Activated naive CD4-positive, alpha-beta T cell treated with anti-CD3 and anti-CD28 coated beads, Interleukin-2, amount 10 ng/mL, durations not matched to agents 7 days and 5 days (primary cell): ENCODE data around the gene TPBG.
A peak's percentile ranks its signal among the peaks of the same experiment; 100 is the strongest.

Source experiments
- CTCF ChIA-PET: fragments of 350-600 bp; sonication (Branson Sonifier 250); formaldehyde crosslinking; loops from one replicate; lab custom pipeline; 2021; ENCODE audit warnings: antibody characterized with exemption; lab: Charles Lee
- DNase-seq: peaks from one replicate; pipeline ENCODE4 v3.0.0-alpha.2; 2020
- H3K27ac Mint-ChIP-seq: one replicate; pipeline ENCODE4 v1.8.0; 2021; ENCODE audit warnings: mild to moderate bottlenecking, moderate library complexity, mixed read lengths
- H3K27me3 Mint-ChIP-seq: one replicate; pipeline ENCODE4 v1.8.0; 2021; ENCODE audit warnings: mild to moderate bottlenecking, mixed read lengths
- H3K36me3 Mint-ChIP-seq: one replicate; pipeline ENCODE4 v1.8.0; 2021; ENCODE audit warnings: mixed read lengths
- H3K4me1 Mint-ChIP-seq: one replicate; pipeline ENCODE4 v1.8.0; 2021; ENCODE audit warnings: mixed read lengths
- H3K4me3 Mint-ChIP-seq: one replicate; pipeline ENCODE4 v1.8.0; 2021; ENCODE audit warnings: mild to moderate bottlenecking, moderate library complexity, mixed read lengths
- H3K9me3 Mint-ChIP-seq: one replicate; pipeline ENCODE4 v1.8.0; 2021; ENCODE audit warnings: mixed read lengths

Gene TPBG, protein sequence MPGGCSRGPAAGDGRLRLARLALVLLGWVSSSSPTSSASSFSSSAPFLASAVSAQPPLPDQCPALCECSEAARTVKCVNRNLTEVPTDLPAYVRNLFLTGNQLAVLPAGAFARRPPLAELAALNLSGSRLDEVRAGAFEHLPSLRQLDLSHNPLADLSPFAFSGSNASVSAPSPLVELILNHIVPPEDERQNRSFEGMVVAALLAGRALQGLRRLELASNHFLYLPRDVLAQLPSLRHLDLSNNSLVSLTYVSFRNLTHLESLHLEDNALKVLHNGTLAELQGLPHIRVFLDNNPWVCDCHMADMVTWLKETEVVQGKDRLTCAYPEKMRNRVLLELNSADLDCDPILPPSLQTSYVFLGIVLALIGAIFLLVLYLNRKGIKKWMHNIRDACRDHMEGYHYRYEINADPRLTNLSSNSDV

DNA sequence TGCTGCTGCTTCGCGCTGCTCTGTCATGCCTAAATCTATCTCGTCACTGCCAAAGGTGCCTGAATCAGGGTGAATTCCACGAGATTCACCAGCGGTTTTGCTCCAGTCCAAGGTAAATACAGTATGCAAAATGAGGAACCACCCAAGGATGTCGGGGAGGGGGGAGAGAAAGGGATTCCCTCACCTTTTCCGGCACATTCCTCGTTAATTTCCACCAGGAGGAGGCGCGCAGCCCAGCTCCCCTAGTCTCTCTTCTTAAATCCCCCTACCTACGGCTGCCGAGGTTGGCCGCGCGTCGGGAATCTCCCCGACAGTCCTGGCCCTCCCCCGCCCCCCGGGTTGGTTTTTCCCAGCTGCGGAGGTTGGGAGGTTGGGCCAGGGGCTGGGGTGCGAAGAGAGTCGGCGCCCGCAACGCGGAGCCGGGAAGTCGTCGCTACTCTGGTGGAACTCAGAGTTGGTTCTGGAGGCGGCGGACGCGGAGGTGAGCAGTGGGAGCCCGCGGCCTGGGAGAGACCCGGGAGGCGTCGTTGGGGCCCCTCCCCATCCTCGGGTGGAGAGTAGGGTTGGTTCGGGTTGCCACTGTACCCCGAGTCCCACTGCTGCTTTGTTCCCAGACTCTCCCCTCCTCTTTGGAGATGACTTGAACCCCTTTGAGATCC, at the start of gene TPBG:
TPBG (plus strand) TSS at position 390 of the 659 bp plus-strand sequence. CDS start 1,145 bp downstream, outside the sequence.
- CTCF ChIA-PET, result no interaction called here

DNA sequence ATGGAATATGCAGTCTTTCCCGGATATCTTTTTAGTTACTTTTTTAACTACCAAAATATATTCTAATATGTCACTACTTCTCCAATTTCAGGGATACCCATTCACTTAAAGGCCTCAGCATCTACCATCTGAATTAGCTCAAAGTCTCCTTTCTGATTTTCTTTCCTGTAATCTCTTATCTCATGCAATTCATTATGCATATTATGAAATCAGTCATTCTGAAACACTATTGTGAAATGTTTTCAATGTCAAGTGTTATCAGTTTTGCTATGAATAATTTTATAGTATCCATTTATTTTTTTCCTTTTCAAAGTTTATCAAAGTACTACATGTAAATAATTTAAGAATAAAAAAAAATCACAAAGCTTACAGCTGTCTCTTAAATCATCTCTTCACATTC, 41.2 kb upstream of the TPBG start:
- no peaks in the 10 kb centered on the region for H3K9me3 Mint-ChIP-seq
- no peak for DNase-seq
- CTCF ChIA-PET, result no interaction called here
- H3K27ac Mint-ChIP-seq, result no peak overlapping the region
- H3K4me1 Mint-ChIP-seq, result no peaks in the 10 kb centered on the region
- H3K36me3 Mint-ChIP-seq, result no peaks in the 10 kb centered on the region
- H3K27me3 Mint-ChIP-seq, result no peaks in the 10 kb centered on the region
- H3K4me3 Mint-ChIP-seq, result no peak overlapping the region

More for the DNA sequence above, at the start of gene TPBG:
- Mint-ChIP-seq H3K36me3 (no peaks in the 10 kb centered on the region), H3K27ac (no peak within 1 kb of the TSS), H3K4me1 (peaks cover 20% of the 10 kb centered on the region), H3K4me3 (peak within 1 kb of the TSS; percentile 61), H3K27me3 (peaks cover 57% of the 10 kb centered on the region), H3K9me3 (no peaks in the 10 kb centered on the region)
- DNase-seq, result peak; percentile 21

DNA sequence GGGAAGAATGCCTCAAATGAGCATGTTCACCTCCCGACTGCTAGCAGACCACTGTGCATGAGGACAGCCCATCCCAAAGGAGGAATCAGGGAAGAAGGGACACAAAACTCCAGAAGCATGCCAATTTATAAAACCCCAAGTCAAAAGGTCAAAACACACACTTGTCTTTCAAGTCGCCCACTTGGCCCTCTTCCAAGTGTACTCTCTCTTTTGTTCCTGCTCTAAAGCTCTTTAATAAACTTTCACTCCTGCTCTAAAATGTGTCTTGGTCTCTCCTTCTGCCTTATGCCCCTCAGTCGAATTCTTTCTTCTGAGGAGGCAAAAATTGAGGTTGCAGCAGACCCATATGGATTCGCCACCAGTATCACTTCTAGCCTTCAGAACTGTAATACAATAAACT, 33.9 kb upstream of the TPBG start:
- Mint-ChIP-seq H3K27me3 (peaks cover 4% of the 10 kb centered on the region), H3K4me1 (no peaks in the 10 kb centered on the region), H3K4me3 (no peak overlapping the region), H3K36me3 (no peaks in the 10 kb centered on the region), H3K27ac (no peak overlapping the region), H3K9me3 (no peaks in the 10 kb centered on the region)
- DNase-seq, result no peak
- CTCF ChIA-PET, result no interaction called here

DNA sequence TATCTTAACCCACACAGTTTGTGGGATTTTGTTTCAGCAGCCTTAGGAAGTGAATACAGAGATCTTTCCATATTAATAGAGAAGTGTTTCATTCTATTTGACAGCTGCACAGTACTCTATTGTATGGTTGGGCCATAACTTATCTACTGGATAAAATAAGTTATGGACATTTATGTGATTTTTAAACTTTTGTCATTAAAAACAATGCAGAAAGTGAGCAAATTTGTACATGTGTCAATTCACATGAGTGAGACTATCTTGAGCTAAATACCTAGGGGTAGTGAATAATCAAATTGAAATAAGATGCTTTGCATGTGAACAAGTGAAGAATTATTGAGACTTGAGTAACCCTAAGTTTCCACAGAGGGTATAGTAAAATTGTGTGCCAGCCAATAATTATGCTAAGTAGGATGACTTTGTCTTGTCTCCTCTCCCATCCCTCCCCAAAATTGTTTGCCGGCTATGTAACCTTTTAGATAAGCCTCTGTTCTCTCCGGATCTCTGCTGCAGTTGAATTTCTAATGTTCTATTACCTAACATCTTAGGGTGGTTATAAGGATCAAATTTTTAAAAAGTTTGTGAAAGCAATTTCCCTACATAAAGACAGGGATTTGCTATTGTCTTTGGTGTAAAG, 33.3 kb upstream of the TPBG start:
- Mint-ChIP-seq H3K4me1 (no peaks in the 10 kb centered on the region), H3K4me3 (no peak overlapping the region), H3K27me3 (peaks cover 4% of the 10 kb centered on the region), H3K27ac (no peak overlapping the region), H3K36me3 (no peaks in the 10 kb centered on the region), H3K9me3 (no peaks in the 10 kb centered on the region)
- DNase-seq, result no peak
- CTCF ChIA-PET, result no interaction called here

DNA sequence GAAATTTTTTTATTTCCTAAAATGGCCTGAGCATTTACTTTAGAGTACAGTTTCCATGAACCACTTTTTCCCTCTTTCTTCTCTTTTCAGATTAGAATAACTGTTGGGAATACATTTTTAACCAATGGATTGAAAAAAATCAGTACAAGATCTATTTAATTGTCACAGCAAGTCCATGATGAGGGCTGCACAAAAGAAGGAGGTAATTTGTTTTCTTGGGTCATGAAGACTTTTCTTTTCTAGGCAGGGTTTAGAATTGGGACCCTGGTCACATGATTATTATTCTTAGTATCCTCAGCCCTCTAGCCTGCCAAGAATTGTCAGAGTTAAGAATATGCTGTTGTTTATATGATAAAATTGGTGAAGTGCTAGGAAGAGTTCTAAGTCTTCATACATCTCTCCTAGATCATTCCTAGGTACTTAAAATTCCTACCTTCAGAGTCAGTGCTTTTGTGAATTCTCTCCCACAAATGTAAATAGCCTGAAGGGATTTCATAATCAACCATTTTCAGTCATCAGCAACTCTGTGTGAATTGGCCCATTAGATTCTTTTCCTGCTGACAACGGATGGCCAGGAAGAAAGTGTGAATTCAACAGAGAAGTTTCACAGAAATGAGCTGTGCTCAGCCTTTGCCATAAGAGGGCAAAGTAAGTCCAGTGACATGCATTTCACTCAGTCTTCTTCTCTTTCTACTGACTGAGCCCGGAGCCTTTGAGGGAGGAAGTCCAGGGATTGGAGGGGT, 32.4 kb upstream of the TPBG start:
- Mint-ChIP-seq H3K4me1 (no peaks in the 10 kb centered on the region), H3K27ac (no peak overlapping the region), H3K27me3 (peaks cover 4% of the 10 kb centered on the region), H3K36me3 (no peaks in the 10 kb centered on the region), H3K9me3 (no peaks in the 10 kb centered on the region), H3K4me3 (no peak overlapping the region)
- no peak for DNase-seq
- CTCF ChIA-PET, result no interaction called here

DNA sequence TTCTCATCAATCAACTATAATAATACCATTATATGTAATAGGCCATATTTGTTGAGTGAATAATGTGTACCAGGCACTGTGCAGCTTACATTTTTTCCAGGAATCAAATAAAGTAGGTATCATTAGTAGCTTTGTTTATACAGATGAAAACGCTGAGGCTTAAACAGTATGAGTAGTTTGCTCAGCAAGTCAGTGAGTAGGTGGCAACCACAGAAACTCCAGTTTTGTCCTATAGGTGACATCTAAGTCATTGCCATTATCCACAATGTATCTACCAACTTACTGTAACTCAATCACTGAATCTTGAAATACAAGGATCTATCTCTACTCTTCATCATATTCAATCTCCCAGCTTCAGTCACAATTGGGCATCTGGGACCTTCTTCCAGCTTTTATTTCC, 29.8 kb upstream of the TPBG start:
- no peak for DNase-seq
- CTCF ChIA-PET, result no interaction called here
- Mint-ChIP-seq H3K9me3 (no peaks in the 10 kb centered on the region), H3K4me1 (no peaks in the 10 kb centered on the region), H3K36me3 (no peaks in the 10 kb centered on the region), H3K4me3 (no peak overlapping the region), H3K27ac (no peak overlapping the region), H3K27me3 (peaks cover 4% of the 10 kb centered on the region)

DNA sequence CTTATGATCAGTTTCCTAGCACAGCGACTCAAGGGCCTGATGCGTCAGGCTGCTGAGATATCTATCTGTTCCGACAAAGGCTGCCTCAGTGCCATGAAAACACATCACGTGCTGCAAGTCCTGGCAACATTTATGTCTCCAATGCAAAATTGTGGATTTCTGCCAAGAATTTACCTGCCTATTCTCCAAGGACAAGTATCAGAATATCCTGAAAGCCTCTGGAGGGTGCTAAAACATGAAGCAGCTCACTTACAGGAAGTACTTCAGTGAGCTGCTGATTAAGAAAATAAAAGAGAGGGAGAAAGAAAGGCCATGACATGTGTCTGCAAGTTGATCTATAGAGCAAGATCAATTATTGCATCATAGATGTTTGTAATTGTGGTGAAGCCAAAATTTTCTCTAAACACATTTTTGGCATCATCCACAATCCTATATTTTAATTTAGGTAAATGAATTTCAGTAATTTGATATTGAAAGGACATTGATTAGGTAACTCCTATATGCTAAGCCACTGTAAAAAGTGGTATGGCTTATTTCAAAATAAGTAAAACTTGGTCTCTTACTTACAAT, 25.8 kb upstream of the TPBG start:
- H3K4me3 Mint-ChIP-seq, result no peak overlapping the region
- CTCF ChIA-PET, result no interaction called here
- no peaks in the 10 kb centered on the region for H3K27me3 Mint-ChIP-seq
- no peak overlapping the region for H3K27ac Mint-ChIP-seq
- no peaks in the 10 kb centered on the region for H3K4me1 Mint-ChIP-seq
- H3K9me3 Mint-ChIP-seq, result peaks cover 9% of the 10 kb centered on the region
- DNase-seq, result no peak
- H3K36me3 Mint-ChIP-seq, result no peaks in the 10 kb centered on the region

DNA sequence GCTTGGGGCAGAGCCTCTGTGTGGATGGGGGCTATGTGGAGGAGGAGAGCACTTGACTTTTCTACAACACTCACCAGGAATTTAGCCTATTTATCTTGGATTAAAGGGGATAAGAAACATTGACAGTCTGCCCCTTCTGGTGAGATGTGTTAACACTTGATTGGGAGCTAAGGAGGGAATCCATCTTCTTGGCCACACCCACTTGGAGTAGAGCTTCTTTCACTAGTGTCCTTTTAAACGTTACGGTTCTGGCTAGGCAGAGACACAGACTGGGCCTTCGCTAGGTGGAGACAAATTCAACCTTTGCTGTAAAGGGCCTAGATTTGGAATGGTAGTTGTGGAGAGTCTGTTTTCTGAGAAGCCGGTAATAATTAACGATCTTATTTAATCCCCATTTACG, 15.5 kb upstream of the TPBG start:
- Mint-ChIP-seq H3K4me3 (no peak overlapping the region), H3K4me1 (no peaks in the 10 kb centered on the region), H3K9me3 (peaks cover 3% of the 10 kb centered on the region), H3K36me3 (no peaks in the 10 kb centered on the region), H3K27ac (no peak overlapping the region), H3K27me3 (no peaks in the 10 kb centered on the region)
- CTCF ChIA-PET, result no interaction called here
- no peak for DNase-seq

DNA sequence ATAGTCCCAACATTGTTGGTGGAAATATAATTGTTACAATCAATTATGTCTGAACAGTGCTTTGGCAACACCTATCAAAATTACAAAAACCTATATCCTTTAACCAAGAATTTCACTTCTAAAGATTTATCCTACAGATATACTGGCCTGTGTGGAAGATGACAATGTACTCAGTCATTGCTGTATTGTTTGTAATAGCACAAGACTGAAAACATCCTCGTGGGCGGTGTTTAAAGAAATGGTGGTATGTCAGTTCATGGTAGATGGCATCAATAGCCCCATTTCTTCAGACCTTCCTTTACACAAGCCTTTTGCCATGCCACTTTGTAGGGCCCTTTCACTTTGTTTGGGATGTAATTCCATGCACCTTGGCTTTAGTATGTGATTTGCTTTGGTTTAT, 9.8 kb upstream of the TPBG start:
- Mint-ChIP-seq H3K4me1 (no peaks in the 10 kb centered on the region), H3K27me3 (no peaks in the 10 kb centered on the region), H3K27ac (no peak overlapping the region), H3K36me3 (no peaks in the 10 kb centered on the region), H3K9me3 (no peaks in the 10 kb centered on the region), H3K4me3 (no peak overlapping the region)
- no peak for DNase-seq
- CTCF ChIA-PET, result no interaction called here

DNA sequence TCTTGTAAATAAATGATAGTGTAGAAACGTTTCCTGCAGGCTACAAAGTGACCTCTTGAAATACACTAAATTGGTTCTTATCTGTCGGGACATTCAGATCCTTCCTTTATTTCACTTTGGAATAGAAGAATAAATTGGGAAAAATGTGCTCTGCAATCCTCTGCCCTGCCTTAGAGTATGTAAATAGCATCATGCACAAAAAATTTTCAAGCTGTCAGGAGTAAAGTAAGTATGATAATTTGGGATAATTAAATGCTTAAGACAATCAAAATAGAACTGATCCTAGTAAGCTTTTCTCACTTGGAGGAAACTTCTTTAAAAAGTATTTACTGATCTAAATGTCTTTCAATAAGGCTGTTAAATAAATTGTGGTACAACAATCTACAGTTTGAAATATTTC, 3.1 kb upstream of the TPBG start:
- CTCF ChIA-PET, result no interaction called here
- peaks cover 17% of the 10 kb centered on the region for H3K4me1 Mint-ChIP-seq

DNA sequence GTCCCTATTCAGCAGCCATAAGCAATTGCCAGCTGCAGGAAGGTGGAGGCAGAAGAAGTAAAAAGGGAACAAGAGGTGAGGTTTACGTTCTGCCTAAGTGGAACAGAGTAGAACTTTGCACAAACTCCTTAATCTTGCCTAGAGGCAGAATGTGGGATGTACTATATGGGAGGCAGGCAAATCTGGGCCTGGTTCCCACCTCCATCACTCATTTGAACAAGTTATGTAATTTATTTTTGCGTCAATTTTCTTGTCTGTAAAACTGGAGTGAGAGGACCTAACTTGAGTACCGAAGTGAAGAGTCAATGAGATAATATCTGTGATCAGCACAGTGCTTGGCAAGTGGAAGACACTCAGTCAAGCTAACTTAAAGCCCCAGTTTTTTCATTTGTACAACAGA, 2.0 kb upstream of the TPBG start:
- no peaks in the 10 kb centered on the region for H3K36me3 Mint-ChIP-seq
- CTCF ChIA-PET, result no interaction called here

More for the DNA sequence above, 3.1 kb upstream of the TPBG start:
- no peak for DNase-seq
- H3K9me3 Mint-ChIP-seq, result no peaks in the 10 kb centered on the region
- no peaks in the 10 kb centered on the region for H3K36me3 Mint-ChIP-seq
- H3K4me3 Mint-ChIP-seq, result no peak overlapping the region
- peaks cover 46% of the 10 kb centered on the region for H3K27me3 Mint-ChIP-seq
- H3K27ac Mint-ChIP-seq, result no peak overlapping the region

DNA sequence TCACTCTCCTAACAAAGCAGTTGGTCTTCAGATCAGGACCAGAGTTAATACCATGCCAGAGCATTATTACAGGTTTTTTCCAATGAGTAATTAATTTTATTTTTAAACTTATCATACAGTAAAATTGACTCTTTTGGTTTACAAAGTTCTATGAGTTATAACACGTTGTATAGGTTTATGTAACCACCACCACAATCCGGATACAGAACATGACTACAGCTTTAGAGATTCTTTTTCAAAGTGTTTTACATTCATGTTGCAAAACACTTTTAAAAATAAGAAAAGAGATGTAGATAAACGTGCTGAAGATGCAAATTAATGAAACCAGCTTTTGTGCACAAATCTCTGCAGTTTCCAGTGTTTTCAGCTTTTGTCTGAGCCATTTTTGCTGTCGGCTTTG, 1.5 kb upstream of the TPBG start:
- H3K27me3 Mint-ChIP-seq, result peaks cover 57% of the 10 kb centered on the region
- no peak overlapping the region for H3K4me3 Mint-ChIP-seq
- H3K36me3 Mint-ChIP-seq, result no peaks in the 10 kb centered on the region
- H3K27ac Mint-ChIP-seq, result no peak overlapping the region
- H3K9me3 Mint-ChIP-seq, result no peaks in the 10 kb centered on the region
- CTCF ChIA-PET, result no interaction called here
- H3K4me1 Mint-ChIP-seq, result peaks cover 20% of the 10 kb centered on the region
- DNase-seq, result no peak

More for the DNA sequence above, 2.0 kb upstream of the TPBG start:
- Mint-ChIP-seq H3K27ac (no peak overlapping the region), H3K9me3 (no peaks in the 10 kb centered on the region), H3K4me1 (peaks cover 20% of the 10 kb centered on the region), H3K27me3 (peaks cover 57% of the 10 kb centered on the region), H3K4me3 (no peak overlapping the region)
- DNase-seq, result no peak

DNA sequence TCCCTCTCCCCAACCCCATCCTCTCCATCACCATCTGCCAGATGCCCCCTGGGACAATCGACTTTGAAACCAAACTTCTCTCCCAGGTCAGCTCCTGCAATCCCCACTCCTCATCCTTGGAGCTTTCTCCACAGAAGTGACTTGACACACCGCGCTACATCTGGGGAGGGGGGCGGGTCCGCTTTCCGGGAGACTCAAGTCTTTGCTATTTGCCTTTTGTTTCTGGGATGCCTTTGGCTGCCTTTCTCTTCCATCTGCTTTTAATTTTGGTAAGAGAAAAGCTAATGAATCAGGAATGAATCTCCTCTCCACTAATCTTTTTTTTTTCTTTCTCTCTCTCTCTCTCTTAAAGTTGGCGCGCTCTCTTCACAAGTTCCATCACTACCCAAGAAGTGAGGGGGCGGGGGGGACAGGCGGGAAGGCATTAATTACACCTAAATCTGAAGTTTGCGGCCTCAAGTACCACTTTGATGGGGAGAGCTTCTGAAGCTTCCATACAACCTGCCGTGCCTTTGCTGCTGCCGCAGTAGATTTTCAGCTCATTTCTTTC, 664 bp upstream of the TPBG start:
- CTCF ChIA-PET, result no interaction called here
- peaks cover 57% of the 10 kb centered on the region for H3K27me3 Mint-ChIP-seq

More for the DNA sequence above, 664 bp upstream of the TPBG start:
- Mint-ChIP-seq H3K9me3 (no peaks in the 10 kb centered on the region), H3K27ac (no peak overlapping the region), H3K36me3 (no peaks in the 10 kb centered on the region), H3K4me3 (no peak overlapping the region), H3K4me1 (peaks cover 20% of the 10 kb centered on the region)
- DNase-seq, result no peak
